Stimulated activated CD4-positive, alpha-beta T cell treated with anti-CD3 and anti-CD28 coated beads, Interleukin-4, amount 100 ng/mL, for 1 hour (primary cell): ENCODE data around the gene IL4.
"Not testable (repeated sequence)": the region's sequence is repeated elsewhere in the genome, so short reads cannot be mapped to it uniquely, and the experiment has no call there.

Experiments
- DNase-seq: peaks from one replicate; pipeline ENCODE4 v3.0.0-alpha.2; 2020

IL4 gene

GRCh38 chr5:132674671-132675506, 1.1 kb downstream of the IL4 start:
- DNase-seq, result no peak

GRCh38 chr5:132675936-132676689, 2.3 kb downstream of the IL4 start:
- no peak for DNase-seq

- no peak for DNase-seq
Measured at GRCh38 chr5:132677191-132677590, 3.4 kb downstream of the IL4 start.

- DNase-seq, result no peak
Measured at GRCh38 chr5:132677682-132678400, 4.1 kb downstream of the IL4 start.

- DNase-seq, result no peak
Measured at GRCh38 chr5:132678735-132679134, 4.9 kb downstream of the IL4 start.

GRCh38 chr5:132679166-132679565, 5.4 kb downstream of the IL4 start:
- DNase-seq, result no peak

GRCh38 chr5:132679717-132680380, 6.1 kb downstream of the IL4 start:
- no peak for DNase-seq

- no peak for DNase-seq
Measured at GRCh38 chr5:132680780-132681475, 7.1 kb downstream of the IL4 start.

- no peak for DNase-seq
Measured at GRCh38 chr5:132681476-132681831, 7.7 kb downstream of the IL4 start.

GRCh38 chr5:132681983-132682382, 8.2 kb downstream of the IL4 start:
- no peak for DNase-seq

- no peak for DNase-seq
Measured at GRCh38 chr5:132684491-132684890, 10.7 kb downstream of the IL4 start.

GRCh38 chr5:132684922-132685720, 11.3 kb downstream of the IL4 start:
- DNase-seq, result no peak

GRCh38 chr5:132686193-132686592, 12.4 kb downstream of the IL4 start:
- no peak for DNase-seq

- no peak for DNase-seq
Measured at GRCh38 chr5:132687995-132688394, 14.2 kb downstream of the IL4 start.

- no peak for DNase-seq
Measured at GRCh38 chr5:132688536-132689339, 14.9 kb downstream of the IL4 start.

- no peak for DNase-seq
Measured at GRCh38 chr5:132689513-132689912, 15.7 kb downstream of the IL4 start.

GRCh38 chr5:132690156-132690555, 16.4 kb downstream of the IL4 start:
- DNase-seq, result no peak

- not testable (repeated sequence) for DNase-seq
Measured at GRCh38 chr5:132691755-132692631, 18.2 kb downstream of the IL4 start.

- DNase-seq, result no peak
Measured at GRCh38 chr5:132692632-132692967, 18.8 kb downstream of the IL4 start.

- no peak for DNase-seq
Measured at GRCh38 chr5:132695956-132696355, 22.2 kb downstream of the IL4 start.
